ENCODE measurements around the gene BCL7A. TPM values are rescaled to one million over a fixed set of nuclear protein-coding genes. Genes with fewer than 3 reads are reported as not detected.

The BCL7A gene
- total and polyA plus RNA-seq, 2 experiments from 2014 or later: 19.1 to 30.5 TPM

DNA sequence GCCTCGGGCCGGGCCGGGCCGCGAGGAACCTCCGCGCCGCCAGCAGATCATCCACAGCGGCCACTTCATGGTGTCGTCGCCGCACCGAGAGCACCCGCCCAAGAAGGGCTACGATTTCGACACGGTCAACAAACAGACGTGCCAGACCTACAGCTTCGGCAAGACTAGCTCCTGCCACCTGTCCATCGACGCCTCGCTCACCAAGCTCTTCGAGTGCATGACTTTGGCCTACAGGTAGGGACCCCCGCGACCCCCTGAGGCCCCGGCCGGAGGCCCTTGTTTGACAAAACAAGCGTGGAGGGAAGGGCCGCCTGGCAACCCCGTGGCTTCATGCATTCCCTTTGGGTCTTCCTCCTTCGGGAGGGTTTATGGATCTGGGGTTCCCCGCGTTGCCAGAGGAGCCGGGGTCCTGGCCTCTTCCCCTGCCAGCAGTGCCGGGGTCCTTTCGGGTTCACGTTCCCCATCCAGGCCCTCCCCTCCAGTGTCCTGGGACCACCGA lies 57.4 kb downstream of the BCL7A start:
- Histone ChIP-seq H3K4me3 (peak overlapping the region; percentile 42), H3K27ac (no peak overlapping the region), H3K4me1 (ENCODE audit: low read depth) (peaks cover 14% of the 10 kb centered on the region), H3K36me3 (no peaks in the 10 kb centered on the region), H3K27me3 (peaks cover 6% of the 10 kb centered on the region), H3K9me3 (ENCODE audit: low read depth) (no peaks in the 10 kb centered on the region)
- DNase-seq (ENCODE audit: low read depth in 1 of 2, low spot score in 1 of 2): no peak
- TF ChIP-seq, protein P1, sequence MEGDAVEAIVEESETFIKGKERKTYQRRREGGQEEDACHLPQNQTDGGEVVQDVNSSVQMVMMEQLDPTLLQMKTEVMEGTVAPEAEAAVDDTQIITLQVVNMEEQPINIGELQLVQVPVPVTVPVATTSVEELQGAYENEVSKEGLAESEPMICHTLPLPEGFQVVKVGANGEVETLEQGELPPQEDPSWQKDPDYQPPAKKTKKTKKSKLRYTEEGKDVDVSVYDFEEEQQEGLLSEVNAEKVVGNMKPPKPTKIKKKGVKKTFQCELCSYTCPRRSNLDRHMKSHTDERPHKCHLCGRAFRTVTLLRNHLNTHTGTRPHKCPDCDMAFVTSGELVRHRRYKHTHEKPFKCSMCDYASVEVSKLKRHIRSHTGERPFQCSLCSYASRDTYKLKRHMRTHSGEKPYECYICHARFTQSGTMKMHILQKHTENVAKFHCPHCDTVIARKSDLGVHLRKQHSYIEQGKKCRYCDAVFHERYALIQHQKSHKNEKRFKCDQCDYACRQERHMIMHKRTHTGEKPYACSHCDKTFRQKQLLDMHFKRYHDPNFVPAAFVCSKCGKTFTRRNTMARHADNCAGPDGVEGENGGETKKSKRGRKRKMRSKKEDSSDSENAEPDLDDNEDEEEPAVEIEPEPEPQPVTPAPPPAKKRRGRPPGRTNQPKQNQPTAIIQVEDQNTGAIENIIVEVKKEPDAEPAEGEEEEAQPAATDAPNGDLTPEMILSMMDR (IDR thresholded peaks at IDR 0.05; ENCODE audit: low read depth, low read length): no peak

DNA sequence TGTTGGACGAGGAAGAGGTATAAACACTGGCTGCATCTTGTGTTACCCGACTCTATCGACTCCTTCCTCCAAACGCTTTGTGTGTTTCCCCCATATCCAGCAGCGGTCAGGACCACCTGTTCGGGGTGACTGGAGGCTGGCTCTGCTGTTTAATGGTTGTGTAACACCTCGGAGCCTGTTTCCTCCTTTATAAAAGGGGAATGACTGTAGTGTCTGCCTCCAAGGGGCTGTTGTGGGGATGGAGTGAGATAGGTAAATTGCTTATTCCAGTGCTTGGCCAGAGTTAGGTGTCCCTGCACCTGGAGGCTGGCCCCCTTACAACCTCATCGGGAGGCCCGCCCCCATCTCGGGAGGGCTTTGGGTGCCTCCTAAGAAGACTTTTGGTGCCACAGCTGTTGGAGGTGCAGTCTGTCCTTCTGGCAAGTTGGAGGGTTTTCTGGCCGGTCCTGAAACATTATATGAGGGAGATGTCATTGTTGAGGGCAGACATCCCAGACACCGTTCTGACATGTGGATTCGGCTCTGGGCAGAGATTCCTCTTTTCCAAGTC lies 57.9 kb downstream of the BCL7A start:
- Histone ChIP-seq H3K9me3 (ENCODE audit: low read depth) (no peaks in the 10 kb centered on the region), H3K4me3 (peak overlapping the region; percentile 42), H3K36me3 (no peaks in the 10 kb centered on the region), H3K4me1 (ENCODE audit: low read depth) (peaks cover 14% of the 10 kb centered on the region), H3K27ac (no peak overlapping the region), H3K27me3 (peaks cover 6% of the 10 kb centered on the region)
- no peak for DNase-seq (ENCODE audit: low read depth in 1 of 2, low spot score in 1 of 2)
- TF ChIP-seq, protein P1 (IDR thresholded peaks at IDR 0.05; ENCODE audit: low read depth, low read length): no peak

DNA sequence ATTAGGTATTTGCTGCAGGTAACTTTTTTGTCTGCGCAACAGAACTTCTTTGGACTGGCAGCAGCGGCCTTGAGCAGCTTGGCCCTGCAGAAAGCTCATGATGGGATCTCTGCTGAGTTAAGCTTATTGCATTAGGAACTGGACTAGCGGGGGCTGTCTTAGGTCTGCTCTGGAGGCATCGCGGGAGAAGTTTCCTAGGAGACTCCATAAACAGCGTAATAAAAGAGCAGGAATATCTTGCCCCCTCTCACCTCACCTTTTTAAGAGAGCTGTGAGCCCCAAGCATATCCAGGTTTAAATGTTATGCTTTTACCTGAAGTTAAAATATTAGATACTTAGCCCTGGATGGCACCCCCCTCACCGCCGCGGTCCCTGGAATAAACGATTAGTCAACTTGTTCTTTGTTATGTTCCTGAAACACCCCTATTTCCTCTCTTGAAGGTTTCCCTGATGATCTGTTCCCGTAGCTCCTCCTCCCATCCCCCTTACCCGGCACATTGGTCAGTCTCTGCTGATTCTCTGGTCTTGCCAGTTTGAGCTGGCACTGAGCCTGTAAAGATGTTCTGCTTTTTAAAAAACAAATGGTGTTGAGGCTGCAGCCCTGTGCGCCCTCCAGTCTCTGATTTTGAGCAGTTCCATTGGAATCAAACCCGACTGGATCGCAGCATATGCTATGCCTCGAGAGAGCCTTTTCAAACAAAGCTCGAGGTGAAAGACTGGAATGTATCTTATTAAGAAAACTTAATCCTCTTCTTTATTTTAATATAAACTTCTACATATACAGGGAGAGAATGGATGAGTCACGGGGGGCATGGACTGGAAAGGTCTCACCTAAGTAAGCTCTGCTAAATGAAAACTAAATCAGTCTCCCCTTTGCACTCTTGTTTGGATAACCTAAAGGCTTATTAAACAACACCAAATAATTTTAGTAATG lies 58.7 kb downstream of the BCL7A start:
- Histone ChIP-seq H3K4me1 (ENCODE audit: low read depth) (peaks cover 14% of the 10 kb centered on the region), H3K36me3 (no peaks in the 10 kb centered on the region), H3K4me3 (peak overlapping the region; percentile 42), H3K27ac (no peak overlapping the region), H3K27me3 (peaks cover 6% of the 10 kb centered on the region), H3K9me3 (ENCODE audit: low read depth) (no peaks in the 10 kb centered on the region)
- peak in 1 of 2 donors; percentile 94 for DNase-seq (ENCODE audit: low read depth in 1 of 2, low spot score in 1 of 2)
- TF ChIP-seq, protein P1 (IDR thresholded peaks at IDR 0.05; ENCODE audit: low read depth, low read length): no peak

DNA sequence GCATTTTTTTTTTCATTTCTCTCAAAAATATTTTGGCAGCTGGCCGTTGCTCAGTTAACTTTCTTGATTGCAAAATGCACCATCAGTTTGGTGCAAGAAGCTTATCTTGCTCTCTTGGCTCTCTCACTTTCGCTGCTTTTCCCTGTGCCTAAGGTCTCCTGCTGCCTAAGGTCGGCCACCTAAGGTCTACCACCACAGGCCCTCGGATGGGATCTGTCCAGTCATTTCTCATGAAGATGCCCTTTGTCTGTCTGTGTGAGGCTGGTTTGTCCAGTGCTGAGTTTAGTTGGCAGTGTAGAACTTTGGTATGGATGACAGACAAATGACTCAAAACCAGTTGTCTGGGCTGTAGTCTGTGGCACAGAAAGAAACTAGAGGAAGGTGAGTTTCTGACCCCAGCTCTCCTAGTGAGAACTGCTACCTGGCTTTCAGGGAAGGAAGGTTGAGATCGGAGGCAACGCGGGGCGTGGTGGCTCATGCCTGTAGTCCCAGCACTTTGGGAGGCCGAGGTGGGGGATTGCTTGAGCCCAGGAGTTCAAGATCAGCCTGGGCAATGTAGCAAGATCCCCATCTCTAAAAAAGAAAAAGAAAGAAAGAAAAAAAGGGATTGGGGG lies 59.5 kb downstream of the BCL7A start:
- TF ChIP-seq, protein P1 (IDR thresholded peaks at IDR 0.05; ENCODE audit: low read depth, low read length): no peak
- Histone ChIP-seq H3K9me3 (ENCODE audit: low read depth) (no peaks in the 10 kb centered on the region), H3K27me3 (peaks cover 6% of the 10 kb centered on the region), H3K36me3 (no peaks in the 10 kb centered on the region), H3K4me1 (ENCODE audit: low read depth) (peaks cover 14% of the 10 kb centered on the region), H3K27ac (no peak overlapping the region), H3K4me3 (no peak overlapping the region)
- peak in 1 of 2 donors; percentile 79 for DNase-seq (ENCODE audit: low read depth in 1 of 2, low spot score in 1 of 2)

DNA sequence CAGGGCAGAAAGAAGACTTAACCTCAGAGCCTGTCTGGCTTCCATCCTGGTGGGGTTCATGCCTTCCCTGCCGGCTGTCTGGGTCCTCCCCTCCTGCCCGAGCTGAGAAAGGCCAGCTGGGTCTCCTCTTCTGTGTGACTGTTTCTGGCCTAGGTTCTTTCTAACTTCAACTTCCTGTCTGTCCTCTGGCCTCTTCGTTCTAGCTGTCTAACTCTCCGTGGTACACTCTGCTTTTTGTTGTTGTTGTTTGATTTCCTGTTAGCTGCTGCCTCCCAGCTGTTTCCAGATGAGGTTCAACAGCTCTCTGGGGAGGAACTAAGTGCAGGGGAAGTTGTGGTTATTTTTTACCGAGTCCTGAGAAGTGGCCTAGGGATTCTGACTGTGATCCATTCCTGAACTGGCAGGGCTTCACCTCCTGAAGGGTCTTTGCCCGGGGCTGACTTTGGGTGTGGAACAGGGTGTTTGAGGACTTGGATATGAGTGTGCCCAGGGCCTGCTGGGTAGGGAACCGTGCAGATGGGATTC lies 60.1 kb downstream of the BCL7A start:
- H3K4me3 ChIP-seq: no peak overlapping the region
- TF ChIP-seq, protein P1 (IDR thresholded peaks at IDR 0.05; ENCODE audit: low read depth, low read length): no peak
- H3K4me1 ChIP-seq (ENCODE audit: low read depth): peaks cover 14% of the 10 kb centered on the region
- no peaks in the 10 kb centered on the region for H3K36me3 ChIP-seq
- H3K27ac ChIP-seq: no peak overlapping the region
- H3K9me3 ChIP-seq (ENCODE audit: low read depth): no peaks in the 10 kb centered on the region
- peak in 1 of 2 donors; percentile 92 for DNase-seq (ENCODE audit: low read depth in 1 of 2, low spot score in 1 of 2)
- H3K27me3 ChIP-seq: peaks cover 6% of the 10 kb centered on the region
